Activated CD4-positive, CD25-positive, alpha-beta regulatory T cell treated with anti-CD3 and anti-CD28 coated beads, Interleukin-2, amount 50 U/mL, for 16 hours (primary cell): ENCODE data around the gene NFASC.

ENCODE experiments used
- DNase-seq: peaks from one replicate; pipeline ENCODE4 v3.0.0-alpha.2; 2020; ENCODE audit warnings: low read depth, low spot score

Gene NFASC

DNA sequence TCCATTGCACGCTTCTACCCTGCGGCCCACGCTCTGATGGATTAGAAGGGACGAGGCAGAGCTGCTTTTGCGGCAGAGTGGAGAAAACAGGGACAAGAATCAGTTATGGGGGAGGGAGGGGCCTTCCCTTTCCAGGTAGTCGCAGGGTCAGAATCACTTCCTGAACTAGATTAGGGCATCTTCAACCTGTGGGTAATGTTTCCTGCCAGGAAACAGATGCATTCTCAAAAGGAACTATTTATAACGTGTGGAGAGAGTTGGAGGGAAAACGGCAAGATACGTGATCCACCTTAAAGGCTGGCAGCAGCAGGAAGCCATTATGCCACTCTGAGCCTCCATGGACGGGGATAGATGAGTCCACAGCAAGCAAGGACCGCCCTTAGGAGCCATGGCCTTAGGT lies 112.5 kb downstream of the NFASC start:
- no peak for DNase-seq

DNA sequence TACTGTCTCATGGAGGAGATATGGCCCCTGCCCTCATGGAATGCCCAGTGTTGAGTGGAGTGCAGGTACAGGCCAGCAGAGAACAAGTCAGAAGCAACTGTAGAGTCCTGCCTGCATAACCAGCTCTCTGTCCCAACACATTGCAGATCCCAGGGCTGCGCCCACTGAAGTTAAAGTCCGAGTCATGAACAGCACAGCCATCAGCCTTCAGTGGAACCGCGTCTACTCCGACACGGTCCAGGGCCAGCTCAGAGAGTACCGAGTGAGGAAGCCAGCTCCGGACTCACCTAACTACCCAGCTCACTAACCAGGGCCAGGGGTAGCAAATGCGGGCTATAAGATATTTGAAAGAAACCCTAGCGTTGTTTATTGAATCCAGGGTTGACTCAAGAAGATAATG lies 113.2 kb downstream of the NFASC start:
- no peak for DNase-seq

DNA sequence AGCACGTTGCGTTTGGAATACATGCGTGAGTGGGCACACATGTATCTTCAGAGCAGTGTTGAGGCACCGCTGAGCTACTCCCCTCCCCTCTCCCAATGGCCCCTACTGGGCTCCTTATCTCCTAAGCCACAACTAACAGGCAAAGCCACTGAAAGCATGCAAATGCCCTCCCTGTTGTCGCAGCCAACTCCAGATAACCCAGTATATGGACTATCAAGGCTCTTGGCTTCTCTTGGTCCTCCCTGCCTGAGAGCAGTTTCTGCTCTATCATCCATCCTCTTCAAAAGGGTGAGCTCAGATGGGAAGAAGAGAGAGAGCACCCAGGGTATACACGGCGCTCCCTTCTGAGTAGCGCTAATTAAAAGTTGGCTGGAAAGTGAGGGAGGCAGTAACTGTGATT lies 113.8 kb downstream of the NFASC start:
- DNase-seq: no peak

DNA sequence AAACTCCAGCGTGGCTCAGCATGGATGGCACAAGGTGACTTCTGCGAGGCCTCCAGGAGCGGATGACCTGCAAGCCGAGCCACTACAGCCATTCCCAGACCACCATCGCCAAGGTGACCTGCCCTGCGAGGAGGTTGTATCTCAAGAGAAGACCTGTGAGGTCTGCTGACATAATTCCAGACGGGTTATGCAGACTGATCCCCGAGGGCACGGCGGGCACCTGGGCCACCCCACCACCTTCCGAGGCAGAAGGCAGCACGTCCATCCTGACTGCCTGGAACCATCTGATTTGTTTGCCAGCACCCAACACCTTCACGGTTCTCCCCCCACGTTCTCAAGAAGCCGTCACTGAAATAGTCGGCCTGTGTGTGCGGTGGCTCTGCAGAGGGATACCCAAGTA lies 115.5 kb downstream of the NFASC start:
- no peak for DNase-seq

DNA sequence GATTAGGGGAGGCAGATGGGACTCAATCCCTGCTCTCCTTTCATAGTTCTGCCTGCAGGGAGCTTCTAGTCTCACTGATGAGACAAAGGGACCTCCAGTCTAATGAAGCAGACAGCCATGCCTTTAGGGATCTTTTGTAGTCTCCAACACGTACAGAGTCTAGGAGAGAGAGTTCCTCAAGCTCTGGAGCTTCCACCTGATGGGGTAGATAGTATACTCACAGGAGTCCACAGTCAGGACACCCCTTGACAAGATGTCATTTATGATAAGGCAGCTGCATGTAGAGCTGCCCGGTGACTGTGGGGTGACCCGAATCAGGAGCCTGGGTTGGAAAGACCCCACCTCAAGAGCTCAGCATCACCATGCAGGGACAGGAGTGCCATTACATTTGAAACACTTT lies 117.0 kb downstream of the NFASC start:
- no peak for DNase-seq

DNA sequence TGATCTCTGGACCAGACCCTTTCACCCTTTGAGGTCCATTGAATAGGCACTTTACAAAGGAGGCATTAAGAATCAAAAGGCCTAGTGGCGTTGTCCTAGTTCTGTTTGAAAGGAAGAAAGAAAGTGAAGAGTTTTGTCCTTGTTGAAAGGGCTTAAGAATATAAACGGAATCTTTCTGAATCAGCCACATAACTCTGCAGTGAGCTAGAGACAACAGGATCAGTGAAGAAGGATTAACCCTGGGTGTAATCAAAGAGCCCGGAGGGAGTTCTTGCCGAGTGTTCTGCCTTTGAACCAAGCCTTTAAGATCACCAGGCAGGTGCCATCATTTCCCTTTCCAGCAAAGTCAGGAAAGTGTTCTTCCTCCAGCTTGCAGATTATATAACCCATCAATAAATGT lies 117.5 kb downstream of the NFASC start:
- DNase-seq: no peak

DNA sequence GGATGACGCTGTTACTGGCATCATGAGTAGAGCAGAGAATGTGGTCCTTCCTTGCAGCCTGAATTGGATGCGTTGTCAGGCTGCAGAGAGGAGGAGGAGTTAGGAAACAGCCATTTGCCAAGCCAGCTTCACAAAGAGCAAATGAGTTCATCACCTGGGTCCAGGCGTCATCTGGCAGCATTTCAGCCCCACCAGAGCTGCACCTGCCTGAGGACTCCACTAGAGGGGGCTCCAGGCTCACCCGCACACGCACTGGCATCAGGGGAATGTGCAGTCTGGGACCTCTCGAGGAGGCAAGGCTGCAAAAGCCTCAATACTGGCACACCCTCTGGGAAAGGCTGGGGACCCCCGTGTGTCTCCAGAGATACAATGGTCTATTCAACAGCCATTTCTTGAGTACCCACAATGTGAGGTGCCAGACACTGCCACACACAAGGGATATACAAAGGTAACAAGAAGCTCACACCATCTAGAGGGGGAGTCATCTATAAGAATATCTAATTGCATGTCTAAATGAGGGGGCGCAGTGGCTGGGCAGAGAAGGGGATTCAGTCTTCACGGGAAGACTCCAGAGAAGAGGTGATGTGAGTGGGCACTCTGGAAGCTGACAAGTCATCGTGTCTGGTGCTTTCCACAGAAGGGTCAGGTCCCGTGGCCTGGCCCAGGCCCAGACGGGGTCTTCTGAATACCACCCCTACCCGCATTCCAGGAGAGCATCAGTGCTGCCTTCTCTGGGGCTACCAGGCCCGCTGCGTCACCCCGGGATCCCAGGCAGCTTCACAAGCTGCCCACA lies 118.8 kb downstream of the NFASC start:
- DNase-seq: peak; percentile 10

DNA sequence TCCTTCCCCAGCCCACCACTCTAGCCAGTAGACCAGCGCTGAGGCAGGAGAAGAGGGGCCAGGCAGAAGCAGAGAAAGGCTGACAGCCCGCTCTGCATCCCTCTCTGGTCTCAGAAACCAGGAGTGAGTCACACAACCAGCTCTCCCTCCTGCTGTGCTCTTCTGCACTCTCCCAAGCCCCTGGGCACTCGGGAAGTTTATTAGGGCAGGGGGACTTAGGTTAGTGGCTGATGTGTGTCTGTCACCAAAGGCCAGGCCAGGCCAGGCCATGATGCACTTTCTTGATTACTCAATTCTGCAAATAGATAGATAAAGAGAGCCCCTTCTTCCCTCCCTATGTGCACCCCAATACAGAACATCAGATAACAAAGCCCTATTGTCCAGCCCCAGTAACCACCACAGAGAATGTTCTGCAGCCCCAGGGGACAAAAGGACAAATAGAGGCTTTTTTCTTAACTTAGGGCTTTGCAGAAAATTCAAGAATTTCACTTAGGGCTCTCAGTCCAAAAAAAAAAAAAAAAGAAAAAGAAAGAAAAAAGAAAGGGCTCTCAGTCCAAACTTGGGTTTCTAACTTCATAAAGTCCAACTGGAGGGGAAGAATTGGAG lies 119.5 kb downstream of the NFASC start:
- no peak for DNase-seq

DNA sequence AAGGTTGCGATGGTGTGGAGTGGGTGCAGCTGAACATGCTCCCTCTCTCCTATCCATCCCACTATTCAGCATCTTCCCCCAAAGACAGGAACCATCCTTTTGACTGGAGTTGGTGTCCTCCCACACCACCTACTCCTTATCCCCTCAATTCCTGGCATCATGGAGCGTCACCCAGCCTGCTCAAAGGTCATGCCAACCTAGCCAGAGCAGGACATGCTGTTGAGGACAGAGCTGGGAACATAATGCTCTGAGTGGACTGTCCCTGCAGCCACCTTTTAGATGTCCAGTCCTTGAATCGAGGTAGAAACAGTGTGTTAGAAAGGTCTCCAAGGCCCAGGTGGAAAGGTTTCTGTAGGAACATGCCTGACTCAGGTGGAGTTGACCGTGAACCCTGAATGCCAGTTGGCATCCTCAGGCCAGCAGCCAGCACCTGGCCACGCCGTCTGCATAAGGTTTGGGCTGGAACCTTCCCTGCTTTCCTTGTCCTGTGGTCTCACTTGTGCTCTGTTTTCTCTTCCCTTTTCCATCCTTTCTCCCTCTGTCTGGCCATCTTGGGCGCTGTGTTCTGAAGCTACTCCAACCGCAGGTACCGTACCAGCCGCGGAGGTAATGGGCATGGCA lies 120.2 kb downstream of the NFASC start:
- no peak for DNase-seq

DNA sequence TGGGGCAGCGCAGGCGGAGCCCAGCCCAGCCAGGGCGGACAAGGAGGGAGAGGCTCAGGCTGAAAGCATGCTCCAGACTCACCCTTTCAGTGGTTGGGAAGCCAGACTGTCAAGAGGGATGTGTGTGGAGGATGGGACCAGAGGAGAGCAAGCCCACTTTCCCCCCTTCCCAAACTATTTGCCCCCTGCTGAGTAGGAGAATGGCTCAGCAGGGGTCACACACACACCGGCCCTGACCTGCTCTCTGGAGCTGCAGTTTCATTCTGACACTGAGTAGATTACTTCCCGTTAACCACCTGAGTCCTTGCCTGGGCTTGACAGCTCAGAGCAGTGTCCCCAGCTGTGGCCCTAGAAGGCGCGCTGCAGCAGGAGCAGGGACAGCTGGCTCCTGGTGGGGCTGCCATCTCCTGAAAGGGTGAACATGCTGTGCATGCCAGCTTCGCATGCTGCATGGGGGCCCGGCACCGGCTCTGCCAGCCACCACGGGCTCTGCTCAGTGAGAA lies 120.7 kb downstream of the NFASC start:
- DNase-seq: no peak

DNA sequence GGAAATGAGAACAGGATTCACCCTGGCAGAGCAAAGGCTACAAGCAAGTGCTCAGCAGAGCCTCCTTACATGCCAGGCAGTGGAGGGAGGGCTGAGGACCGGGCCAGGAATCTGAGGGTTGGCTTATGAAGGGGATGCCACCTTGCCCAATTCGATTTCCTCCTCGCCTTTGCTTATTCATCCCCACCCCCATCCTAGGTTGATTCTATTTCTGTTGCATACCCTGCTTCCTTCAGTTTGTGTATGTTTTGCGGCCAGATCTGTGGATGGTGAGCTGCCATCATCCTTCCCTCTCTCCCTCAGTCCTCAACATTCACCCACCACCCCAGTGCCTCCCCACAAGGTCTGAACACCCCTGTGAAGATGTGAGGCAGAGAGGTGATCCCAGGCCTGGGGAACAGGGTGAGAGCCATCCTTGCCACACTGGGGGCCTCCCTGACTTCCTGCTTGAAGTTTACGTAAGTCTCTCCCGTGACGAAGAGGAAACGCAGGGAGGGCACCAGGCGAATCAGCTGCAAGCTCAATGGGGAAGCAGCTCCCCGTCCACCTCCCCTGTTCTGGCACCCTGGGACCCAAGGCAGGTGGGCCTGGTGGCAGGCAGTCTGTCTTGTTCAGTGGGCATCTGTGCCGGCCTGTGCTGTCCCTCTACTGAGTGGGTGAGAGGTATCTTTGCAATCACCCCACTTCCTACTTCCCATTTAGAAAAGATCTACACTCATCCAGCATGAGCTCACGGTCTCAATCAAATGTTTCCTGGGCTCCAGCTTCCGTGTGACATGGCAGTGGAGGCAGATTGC lies 121.7 kb downstream of the NFASC start:
- no peak for DNase-seq

DNA sequence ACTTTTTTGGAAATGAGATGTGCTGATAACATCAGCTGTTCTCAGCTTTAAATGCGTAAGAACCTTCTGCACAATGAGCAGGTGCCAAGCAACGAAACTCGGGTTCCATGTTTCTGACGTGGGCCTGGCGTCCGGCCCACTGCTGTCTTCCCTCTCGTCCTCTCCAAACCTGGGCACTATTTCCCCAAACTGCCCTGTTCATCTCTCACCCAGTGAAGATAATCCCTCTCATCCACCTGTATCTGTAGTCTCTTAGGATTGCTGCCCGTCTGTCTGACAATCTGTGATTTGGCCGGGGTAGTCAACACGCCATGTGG lies 122.3 kb downstream of the NFASC start:
- DNase-seq: no peak

DNA sequence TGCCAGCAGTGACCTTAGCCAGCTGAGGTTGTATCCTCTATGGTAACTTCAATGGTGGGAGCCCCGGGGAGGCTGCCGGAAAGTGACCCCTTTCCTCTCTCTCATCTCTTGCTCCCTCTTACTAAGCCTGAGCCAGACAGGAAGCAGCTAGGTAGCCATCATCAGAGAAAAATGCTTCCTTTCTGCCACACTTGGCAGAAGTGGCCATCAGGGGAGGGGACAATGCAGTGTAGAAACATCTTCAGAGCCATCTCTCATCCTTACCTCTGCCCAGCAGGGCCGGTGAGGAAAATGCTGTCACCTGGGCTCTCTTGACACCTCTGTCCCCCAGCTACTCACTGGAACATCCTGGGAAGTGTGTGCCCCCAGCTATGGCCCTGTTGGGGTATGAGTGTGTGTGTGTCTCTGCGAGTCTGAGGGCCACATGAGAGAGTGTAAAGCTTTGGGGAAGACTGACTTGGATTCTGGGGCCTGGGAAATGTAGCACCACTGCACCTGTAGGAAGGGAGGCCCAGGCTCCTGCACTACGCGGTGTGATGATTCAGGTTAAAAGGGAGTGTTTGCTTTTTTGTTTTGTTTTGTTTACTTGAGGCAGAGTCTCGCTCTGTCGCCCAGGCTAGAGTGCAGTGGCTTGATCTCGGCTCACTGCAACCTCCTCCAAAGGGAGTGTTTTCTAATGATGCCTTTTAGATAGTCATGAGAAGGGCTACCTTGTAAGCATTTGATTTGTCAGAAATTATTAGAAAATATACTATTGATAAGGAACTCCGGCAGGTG lies 123.6 kb downstream of the NFASC start:
- no peak for DNase-seq

DNA sequence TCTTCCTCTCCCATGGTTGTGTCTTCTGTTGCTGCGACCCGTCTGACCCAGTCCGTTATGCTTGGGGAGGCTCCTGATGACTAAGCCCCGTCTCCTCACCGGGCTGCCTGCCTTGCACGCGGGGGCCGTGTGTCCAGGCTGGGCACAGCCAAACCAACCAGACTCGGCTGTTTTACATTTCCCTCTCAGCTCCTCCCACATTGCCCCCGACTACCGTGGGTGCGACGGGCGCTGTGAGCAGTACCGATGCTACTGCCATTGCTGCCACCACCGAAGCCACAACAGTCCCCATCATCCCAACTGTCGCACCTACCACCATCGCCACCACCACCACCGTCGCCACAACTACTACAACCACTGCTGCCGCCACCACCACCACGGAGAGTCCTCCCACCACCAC lies 126.3 kb downstream of the NFASC start:
- DNase-seq: no peak

DNA sequence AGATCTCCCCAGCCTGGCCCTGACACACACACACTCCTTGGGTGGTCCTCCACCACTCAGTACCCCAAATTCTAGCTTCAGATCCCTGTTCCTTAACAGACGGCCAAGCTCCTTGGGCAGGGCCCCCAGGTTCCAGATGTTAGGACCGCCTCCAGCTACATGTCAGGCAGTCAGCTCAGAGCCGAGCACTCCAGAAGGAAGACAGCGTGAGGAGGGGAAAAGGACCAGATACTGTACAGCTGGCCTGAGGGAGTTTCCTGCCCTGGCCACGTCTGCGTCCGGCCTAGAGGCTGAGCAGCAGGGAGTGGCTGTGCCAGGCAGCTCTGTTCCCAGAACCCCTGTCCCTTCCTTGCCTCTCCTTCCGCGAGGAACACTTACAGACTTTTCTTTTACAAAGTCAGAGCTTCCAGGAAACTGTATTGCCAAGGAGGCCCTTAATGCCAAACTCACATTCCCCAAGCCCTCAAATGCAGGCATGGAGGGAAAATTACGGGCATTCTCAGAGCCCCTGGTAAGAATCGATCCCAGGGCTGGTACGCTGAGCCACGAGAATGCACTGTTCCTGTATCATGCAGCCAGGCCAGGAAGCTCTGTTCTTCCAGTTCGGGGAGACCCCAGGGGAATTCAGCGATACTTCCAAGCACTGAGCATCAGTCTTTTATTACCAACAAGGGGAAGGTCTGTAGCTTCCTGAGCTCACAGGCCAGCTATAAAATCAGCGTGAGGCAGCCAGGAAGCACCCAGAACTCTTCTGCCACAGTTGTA lies 127.1 kb downstream of the NFASC start:
- DNase-seq: no peak

DNA sequence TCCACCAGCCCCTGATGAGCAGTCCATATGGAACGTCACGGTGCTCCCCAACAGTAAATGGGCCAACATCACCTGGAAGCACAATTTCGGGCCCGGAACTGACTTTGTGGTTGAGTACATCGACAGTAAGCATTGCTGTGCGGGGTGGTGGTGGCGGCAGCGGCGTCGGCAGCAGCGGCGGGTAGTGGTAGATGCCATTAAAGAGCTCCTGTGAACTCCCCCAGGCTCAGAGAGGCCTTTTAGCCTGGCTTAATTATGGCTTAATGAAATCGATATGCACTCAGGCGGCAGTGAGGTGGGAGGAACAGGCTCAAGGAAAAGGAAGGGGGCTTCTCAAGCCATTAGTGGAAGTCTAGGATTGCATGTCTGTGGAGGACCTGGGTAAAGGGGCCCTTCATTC lies 130.5 kb downstream of the NFASC start:
- no peak for DNase-seq

DNA sequence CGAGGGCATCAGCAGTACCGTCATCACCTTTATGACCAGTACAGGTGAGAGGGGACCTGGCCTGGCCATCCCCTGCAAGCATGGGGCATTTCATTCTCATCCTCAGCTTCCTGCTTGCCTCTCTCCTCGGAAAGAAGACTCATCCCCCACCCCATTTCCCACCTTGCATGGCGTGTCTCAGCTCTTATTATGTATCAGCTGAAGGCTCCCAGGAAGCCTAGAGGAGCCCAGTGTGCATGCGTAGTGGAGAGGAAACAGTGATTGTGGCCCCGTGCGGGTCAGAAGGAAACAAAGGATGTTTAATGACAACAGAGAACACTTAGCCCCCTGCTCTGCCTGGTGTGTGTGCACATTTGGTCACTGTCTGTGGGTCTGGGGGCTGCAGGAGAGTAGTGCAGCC lies 132.0 kb downstream of the NFASC start:
- no peak for DNase-seq

DNA sequence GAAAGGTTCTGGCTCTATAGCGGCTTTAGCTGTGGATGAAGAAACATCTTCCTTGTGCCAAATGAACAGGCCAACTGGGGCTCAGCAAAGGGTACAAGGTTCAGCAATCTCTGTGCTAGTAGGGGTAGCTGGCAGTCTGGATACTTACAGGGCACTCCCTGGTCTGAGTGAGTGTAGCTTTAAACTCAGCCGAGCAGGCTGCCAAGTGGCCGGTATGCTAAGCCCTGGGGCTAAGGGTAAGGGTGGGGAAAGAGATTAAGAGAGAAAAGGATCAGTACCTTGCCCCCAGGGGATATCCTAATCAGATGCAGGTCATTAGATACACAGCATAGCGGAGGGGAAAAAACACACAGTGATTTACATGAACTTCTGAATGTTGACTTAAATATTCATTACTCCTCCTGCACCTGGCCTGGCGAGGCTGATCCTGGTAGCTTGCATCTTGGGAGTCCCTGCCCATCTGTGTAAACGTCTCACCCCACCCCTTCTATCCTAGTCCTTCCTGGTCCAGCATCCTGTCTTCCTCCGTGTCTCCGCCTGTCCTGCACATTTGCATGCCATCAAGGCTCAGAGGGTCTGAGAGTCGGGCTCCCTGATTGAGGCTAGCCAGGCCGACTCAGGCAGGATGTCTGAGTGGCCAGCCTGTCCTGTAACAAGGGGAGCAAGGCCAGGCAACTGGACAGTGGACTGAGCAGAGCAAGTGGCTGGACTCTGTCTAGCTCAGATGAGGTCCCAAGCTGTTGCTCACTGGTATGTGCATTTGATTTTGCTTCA lies 132.9 kb downstream of the NFASC start:
- DNase-seq: no peak

DNA sequence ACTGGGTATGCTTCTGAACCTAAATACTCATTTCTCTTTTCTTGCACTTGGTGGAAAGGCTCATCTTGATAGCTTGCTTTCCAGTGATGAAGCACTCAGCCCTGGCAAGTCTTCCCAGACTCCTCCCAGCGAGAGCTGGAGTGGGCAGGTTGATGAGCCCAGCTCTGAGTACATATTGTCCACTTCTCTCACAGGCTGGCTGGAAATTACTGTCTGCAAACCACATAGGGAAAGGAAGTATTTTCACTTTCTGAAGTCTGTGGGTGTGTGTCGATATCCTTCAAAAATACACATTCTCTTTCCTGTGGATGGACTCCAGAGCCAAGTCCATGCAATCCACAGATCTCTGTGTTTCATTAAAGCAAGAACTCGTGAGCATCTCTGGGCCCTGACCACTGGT lies 133.7 kb downstream of the NFASC start:
- DNase-seq: no peak

DNA sequence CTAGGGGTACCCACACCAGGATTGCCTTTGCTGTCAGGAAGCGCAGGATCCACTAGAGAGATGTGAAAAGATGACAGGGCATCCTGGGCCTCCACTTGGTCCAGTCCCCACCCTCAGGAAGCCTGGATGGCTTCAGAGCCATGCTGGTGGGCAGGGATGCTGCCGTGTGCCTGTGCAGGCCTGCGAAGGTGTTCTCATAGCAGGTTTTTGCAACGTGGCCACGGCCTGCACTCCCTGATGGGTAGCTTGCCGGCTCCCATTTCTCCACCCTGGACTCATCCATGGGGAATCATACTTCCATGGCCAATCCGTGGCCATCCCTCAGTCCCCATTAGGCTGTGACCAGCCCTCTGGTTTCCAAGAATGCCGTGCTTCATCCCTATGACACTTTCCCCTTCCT lies 138.2 kb downstream of the NFASC start:
- DNase-seq: no peak
